Mesenchymal stem cell (in vitro differentiated cells and primary cell): Measurements from ENCODE around the gene PRSS16.

Experiments
- DNase-seq: peaks from one replicate; pipeline ENCODE4 v3.0.0-alpha.2; 2013
- H2AFZ ChIP-seq: one replicate; pipeline ENCODE4 v1.6.1; 2013; ENCODE audit warnings: low read depth, mild to moderate bottlenecking, control low read depth, inconsistent platforms, low read length, moderate library complexity
- H2AK5ac ChIP-seq: 2 replicates; pipeline ENCODE4 v1.6.1; 2013; ENCODE audit warnings: low read length, moderate library complexity, mild to moderate bottlenecking, inconsistent platforms; ENCODE audit not compliant: severe bottlenecking
- H2BK120ac ChIP-seq: one replicate; pipeline ENCODE4 v1.6.1; 2013; ENCODE audit warnings: low read depth, mild to moderate bottlenecking, inconsistent platforms, low read length, moderate library complexity
- H2BK12ac ChIP-seq, 2 experiments: one replicate each; pipeline ENCODE4 v1.6.1; 2013; ENCODE audit warnings: inconsistent platforms in 2 of 2, low read length in 2 of 2, mild to moderate bottlenecking in 2 of 2, moderate library complexity in 2 of 2, control low read depth in 1 of 2
- H2BK15ac ChIP-seq: one replicate; pipeline ENCODE4 v1.6.1; 2013; ENCODE audit warnings: mild to moderate bottlenecking, low read depth, inconsistent platforms; ENCODE audit not compliant: poor library complexity, severe bottlenecking
- H2BK5ac ChIP-seq: 2 replicates; pipeline ENCODE4 v1.6.1; 2013; ENCODE audit warnings: low read depth, mild to moderate bottlenecking, low read length, control low read depth, inconsistent platforms; ENCODE audit not compliant: poor library complexity, severe bottlenecking
- H3K14ac ChIP-seq, 2 experiments: one replicate each; pipeline ENCODE4 v1.6.1; 2013; ENCODE audit warnings: inconsistent platforms in 2 of 2, low read length in 2 of 2, control low read depth in 1 of 2, mild to moderate bottlenecking in 1 of 2, moderate library complexity in 1 of 2
- H3K18ac ChIP-seq, 2 experiments: one replicate each; pipeline ENCODE4 v1.6.1; 2013; ENCODE audit warnings: inconsistent platforms in 2 of 2, low read length in 2 of 2, control low read depth in 1 of 2, low read depth in 1 of 2, mild to moderate bottlenecking in 1 of 2
- H3K23ac ChIP-seq, 2 experiments: one replicate each; pipeline ENCODE4 v1.6.1; 2013; ENCODE audit warnings: inconsistent platforms in 2 of 2, low read length in 2 of 2, mild to moderate bottlenecking in 2 of 2, moderate library complexity in 2 of 2, control low read depth in 1 of 2
- H3K27ac ChIP-seq: 2 replicates; pipeline ENCODE4 v1.5.1; 2013; ENCODE audit warnings: mild to moderate bottlenecking, moderate library complexity, low read length, control low read depth, inconsistent platforms; ENCODE audit not compliant: poor library complexity, severe bottlenecking
- H3K27me3 ChIP-seq, 2 experiments: 2 replicates each; pipeline versions ENCODE4 v1.6.1 to v1.7.0; 2013; ENCODE audit warnings: low read length in 2 of 2, mild to moderate bottlenecking in 2 of 2, moderate library complexity in 2 of 2, control low read depth in 1 of 2, inconsistent platforms in 1 of 2; ENCODE audit not compliant: control insufficient read depth in 1 of 2, insufficient read depth in 1 of 2
- H3K36me3 ChIP-seq, 2 experiments: 2 replicates each; pipeline versions ENCODE4 v1.6.1 to v1.7.0; 2013; ENCODE audit warnings: low read length in 2 of 2, control low read depth in 1 of 2, inconsistent platforms in 1 of 2, low read depth in 1 of 2, mild to moderate bottlenecking in 1 of 2; ENCODE audit not compliant: insufficient read depth in 2 of 2, control insufficient read depth in 1 of 2
- H3K4ac ChIP-seq, 2 experiments: one replicate each; pipeline ENCODE4 v1.6.1; 2013; ENCODE audit warnings: inconsistent platforms in 2 of 2, low read length in 2 of 2, mild to moderate bottlenecking in 2 of 2, moderate library complexity in 2 of 2, control low read depth in 1 of 2, low read depth in 1 of 2
- H3K4me1 ChIP-seq: 2 replicates; pipeline ENCODE4 v1.6.1; 2013; ENCODE audit warnings: low read depth, low read length, control low read depth; ENCODE audit not compliant: control insufficient read depth, insufficient read depth
- H3K4me2 ChIP-seq: 2 replicates; pipeline ENCODE4 v1.6.1; 2013; ENCODE audit warnings: low read length, mild to moderate bottlenecking, inconsistent platforms; ENCODE audit not compliant: poor library complexity, severe bottlenecking
- H3K4me3 ChIP-seq, 2 experiments: 2 replicates each; pipeline versions ENCODE4 v1.5.1 to v1.7.0; 2013; ENCODE audit warnings: low read length in 2 of 2, mild to moderate bottlenecking in 2 of 2, control low read depth in 1 of 2, low read depth in 1 of 2; ENCODE audit not compliant: insufficient read depth in 1 of 2
- H3K79me1 ChIP-seq: replicated peaks from 2 replicates; pipeline ENCODE4 v1.6.1; 2013; ENCODE audit warnings: mild to moderate bottlenecking, control low read depth, low read length, inconsistent platforms; ENCODE audit not compliant: poor library complexity, severe bottlenecking
- H3K9ac ChIP-seq: 2 replicates; pipeline ENCODE4 v1.7.0; 2013; ENCODE audit warnings: mild to moderate bottlenecking, low read length, moderate library complexity
- H3K9me3 ChIP-seq: 2 replicates; pipeline ENCODE4 v1.7.0; 2013; ENCODE audit warnings: mild to moderate bottlenecking, low read length; ENCODE audit not compliant: control insufficient read depth
- H4K8ac ChIP-seq: one replicate; pipeline ENCODE4 v1.6.1; 2013; ENCODE audit warnings: inconsistent platforms, mild to moderate bottlenecking, low read length, moderate library complexity
- H4K91ac ChIP-seq: one replicate; pipeline ENCODE4 v1.6.1; 2013; ENCODE audit warnings: mild to moderate bottlenecking, low read length, inconsistent platforms
- WGBS: methylation state at CpG from one replicate; pipeline ENCODE4 v1.1.7; 2013; ENCODE audit warnings: mixed read lengths; 5-methylcytosine and 5-hydroxymethylcytosine counted together

Gene PRSS16

GRCh38 chr6:27283279-27283678 lies 35.8 kb downstream of the PRSS16 start:
- Histone ChIP-seq H2BK12ac (no peak overlapping the region), H4K8ac (no peak overlapping the region), H2BK120ac (no peak overlapping the region), H2BK5ac (no peak overlapping the region), H3K18ac (no peak overlapping the region), H3K14ac (no peak overlapping the region), H3K79me1 (no peaks in the 10 kb centered on the region), H3K23ac (no peak overlapping the region), H3K9me3 (no peaks in the 10 kb centered on the region), H4K91ac (no peak overlapping the region), H3K4ac (no peak overlapping the region), H3K9ac (no peak overlapping the region), H3K4me3 (peak overlapping the region in 1 of 2 experiments; percentile 46), H3K27ac (no peak overlapping the region), H2BK15ac (no peak overlapping the region), H2AK5ac (no peak overlapping the region), H3K36me3 (no peaks in the 10 kb centered on the region), H3K4me1 (peaks cover 10% of the 10 kb centered on the region), H3K27me3 (peaks cover 13 to 58% of the 10 kb centered on the region in 2 experiments), H3K4me2 (no peak overlapping the region), H2AFZ (no peak overlapping the region)
- WGBS: 97% methylated on average over 16 of the region's 16 CpGs
- DNase-seq: no peak

- no peak overlapping the region for H2AFZ ChIP-seq
- no peak overlapping the region for H2AK5ac ChIP-seq
- no peak overlapping the region for H2BK5ac ChIP-seq
- no peak overlapping the region for H3K4ac ChIP-seq
- H2BK12ac ChIP-seq: no peak overlapping the region
- WGBS: 97% methylated on average over 2 of the region's 2 CpGs
- H3K14ac ChIP-seq: no peak overlapping the region
- no peak overlapping the region for H2BK120ac ChIP-seq
- H4K8ac ChIP-seq: no peak overlapping the region
- H2BK15ac ChIP-seq: no peak overlapping the region
- no peak overlapping the region for H3K27ac ChIP-seq
- H3K4me2 ChIP-seq: no peak overlapping the region
- H3K9me3 ChIP-seq: no peaks in the 10 kb centered on the region
- no peaks in the 10 kb centered on the region for H3K79me1 ChIP-seq
- H4K91ac ChIP-seq: no peak overlapping the region
- no peak overlapping the region for H3K18ac ChIP-seq
- H3K36me3 ChIP-seq: no peaks in the 10 kb centered on the region
- peaks cover 11% of the 10 kb centered on the region for H3K4me1 ChIP-seq
- H3K4me3 ChIP-seq: no peak overlapping the region
- no peak overlapping the region for H3K23ac ChIP-seq
- H3K9ac ChIP-seq: no peak overlapping the region
- peaks cover 19 to 87% of the 10 kb centered on the region in 2 experiments for H3K27me3 ChIP-seq
- DNase-seq: no peak
Measured at GRCh38 chr6:27286141-27286540, 38.6 kb downstream of the PRSS16 start.

- Histone ChIP-seq H2BK5ac (no peak overlapping the region), H3K14ac (no peak overlapping the region), H3K4me3 (peak overlapping the region in 1 of 2 experiments; percentile 65), H3K79me1 (no peaks in the 10 kb centered on the region), H3K4me1 (peaks cover 11% of the 10 kb centered on the region), H4K91ac (no peak overlapping the region), H2BK12ac (no peak overlapping the region), H3K4ac (no peak overlapping the region), H2AFZ (no peak overlapping the region), H3K27me3 (peaks cover 18 to 89% of the 10 kb centered on the region in 2 experiments), H3K36me3 (no peaks in the 10 kb centered on the region), H2BK120ac (no peak overlapping the region), H3K27ac (no peak overlapping the region), H3K9me3 (no peaks in the 10 kb centered on the region), H3K18ac (no peak overlapping the region), H2BK15ac (no peak overlapping the region), H2AK5ac (no peak overlapping the region), H3K9ac (no peak overlapping the region), H3K23ac (no peak overlapping the region), H3K4me2 (peak overlapping the region; percentile 97), H4K8ac (no peak overlapping the region)
- DNase-seq: no peak
- WGBS: 10% methylated on average over 4 of the region's 8 CpGs
Measured at GRCh38 chr6:27287751-27288135, 40.2 kb downstream of the PRSS16 start.

- H2BK5ac ChIP-seq: no peak overlapping the region
- no peak overlapping the region for H4K91ac ChIP-seq
- no peaks in the 10 kb centered on the region for H3K79me1 ChIP-seq
- H3K18ac ChIP-seq: no peak overlapping the region
- no peak overlapping the region for H3K14ac ChIP-seq
- no peak for DNase-seq
- peaks cover 14 to 82% of the 10 kb centered on the region in 2 experiments for H3K27me3 ChIP-seq
- no peak overlapping the region for H2AK5ac ChIP-seq
- no peak overlapping the region for H2AFZ ChIP-seq
- no peak overlapping the region for H2BK15ac ChIP-seq
- H2BK120ac ChIP-seq: no peak overlapping the region
- no peak overlapping the region for H2BK12ac ChIP-seq
- H3K4ac ChIP-seq: no peak overlapping the region
- peaks cover 11% of the 10 kb centered on the region for H3K4me1 ChIP-seq
- H3K27ac ChIP-seq: no peak overlapping the region
- H3K4me2 ChIP-seq: peak overlapping the region; percentile 97
- WGBS: under 1% methylated on average over 33 of the region's 33 CpGs
- no peak overlapping the region for H3K23ac ChIP-seq
- no peaks in the 10 kb centered on the region for H3K9me3 ChIP-seq
- peak overlapping the region; percentile 52 to 65 for H3K4me3 ChIP-seq
- H3K36me3 ChIP-seq: no peaks in the 10 kb centered on the region
- no peak overlapping the region for H3K9ac ChIP-seq
- H4K8ac ChIP-seq: no peak overlapping the region
Measured at GRCh38 chr6:27288136-27289044, 40.9 kb downstream of the PRSS16 start.
